ENCODE measurements around the gene P2RY6. TPM values are rescaled to one million over a fixed set of nuclear protein-coding genes. Genes with fewer than 3 reads are reported as not detected.
A peak's percentile ranks its signal among the peaks of the same experiment; 100 is the strongest.

Gene P2RY6
- total RNA-seq, 2 experiments from 2014 or later, result not detected

- ATAC-seq (ENCODE audit: poor library complexity) (no peak), DNase-seq (peak in 1 of 14 experiments; percentile 2)
- Histone ChIP-seq H3K27ac (ENCODE audit: low read depth in 1 of 2, low read length in 2 of 2) (no peak overlapping the region), H3K9me3 (ENCODE audit: control insufficient read depth in 1 of 2, insufficient read depth in 1 of 2, low read length in 2 of 2) (peaks cover 0 to 5% of the 10 kb centered on the region in 2 experiments), H3K4me1 (ENCODE audit: insufficient read depth, low read length) (no peaks in the 10 kb centered on the region), H3K27me3 (ENCODE audit: control insufficient read depth in 1 of 2, insufficient read depth in 2 of 2, low read length in 2 of 2) (peaks cover 19 to 24% of the 10 kb centered on the region in 2 experiments), H3K4me3 (ENCODE audit: low read length) (no peak overlapping the region), H3K36me3 (ENCODE audit: insufficient read depth, low read length) (no peaks in the 10 kb centered on the region)
- ChIA-PET CTCF (interaction anchor here (0.6 kb wide), 2 partner anchors 302 to 796 kb away, joined by 3 read pairs; no protein-coding TSS in a partner anchor), POLR2A (no interaction called here)
- H3K27me3 Mint-ChIP-seq, result peaks cover 42% of the 10 kb centered on the region
- intact Hi-C loops (cut with DNase I, micrococcal nuclease), result no loop called here
- no peak for TF ChIP-seq CTCF (IDR thresholded peaks at IDR 0.05)
- no peak overlapping the region for H3K27ac Mint-ChIP-seq
- no peaks in the 10 kb centered on the region for H3K4me1 Mint-ChIP-seq (ENCODE audit: low read depth)
- no peak overlapping the region for H3K4me3 Mint-ChIP-seq
- H3K36me3 Mint-ChIP-seq (ENCODE audit: low read depth), result no peaks in the 10 kb centered on the region
- no peaks in the 10 kb centered on the region for H3K9me3 Mint-ChIP-seq
These were observed 9.2 kb upstream of the P2RY6 start for GRCh38 chr11:73262851-73263495.

- POLR2A ChIA-PET, result no interaction called here
- H3K27me3 Mint-ChIP-seq, result peaks cover 45% of the 10 kb centered on the region
- H3K27me3 ChIP-seq (ENCODE audit: control insufficient read depth in 1 of 2, insufficient read depth in 2 of 2, low read length in 2 of 2), result peaks cover 19 to 24% of the 10 kb centered on the region in 2 experiments
These were observed 8.5 kb upstream of the P2RY6 start for GRCh38 chr11:73263640-73264039.

GRCh38 chr11:73265278-73265810 is 6.8 kb upstream of the P2RY6 start:
- peaks cover 19 to 24% of the 10 kb centered on the region in 2 experiments for H3K27me3 ChIP-seq (ENCODE audit: control insufficient read depth in 1 of 2, insufficient read depth in 2 of 2, low read length in 2 of 2)
- CTCF ChIA-PET, result no interaction called here

More at GRCh38 chr11:73263640-73264039, 8.5 kb upstream of the P2RY6 start:
- no peak for DNase-seq
- Mint-ChIP-seq H3K36me3 (ENCODE audit: low read depth) (no peaks in the 10 kb centered on the region), H3K4me3 (no peak overlapping the region), H3K4me1 (ENCODE audit: low read depth) (no peaks in the 10 kb centered on the region), H3K9me3 (no peaks in the 10 kb centered on the region), H3K27ac (no peak overlapping the region)
- ATAC-seq (ENCODE audit: poor library complexity), result no peak
- intact Hi-C loops (cut with DNase I, micrococcal nuclease), result no loop called here
- Histone ChIP-seq H3K27ac (ENCODE audit: low read depth in 1 of 2, low read length in 2 of 2) (no peak overlapping the region), H3K4me1 (ENCODE audit: insufficient read depth, low read length) (no peaks in the 10 kb centered on the region), H3K36me3 (ENCODE audit: insufficient read depth, low read length) (no peaks in the 10 kb centered on the region), H3K4me3 (ENCODE audit: low read length) (no peak overlapping the region), H3K9me3 (ENCODE audit: control insufficient read depth in 1 of 2, insufficient read depth in 1 of 2, low read length in 2 of 2) (peaks cover 0 to 5% of the 10 kb centered on the region in 2 experiments)
- TF ChIP-seq CTCF (IDR thresholded peaks at IDR 0.05), result no peak
- CTCF ChIA-PET, result interaction anchor here (0.6 kb wide), 2 partner anchors 301 to 796 kb away, joined by 3 read pairs; no protein-coding TSS in a partner anchor

More at GRCh38 chr11:73265278-73265810, 6.8 kb upstream of the P2RY6 start:
- Histone ChIP-seq H3K4me1 (ENCODE audit: insufficient read depth, low read length) (no peaks in the 10 kb centered on the region), H3K4me3 (ENCODE audit: low read length) (no peak overlapping the region), H3K36me3 (ENCODE audit: insufficient read depth, low read length) (no peaks in the 10 kb centered on the region), H3K9me3 (ENCODE audit: control insufficient read depth in 1 of 2, insufficient read depth in 1 of 2, low read length in 2 of 2) (peaks cover 0 to 5% of the 10 kb centered on the region in 2 experiments), H3K27ac (ENCODE audit: low read depth in 1 of 2, low read length in 2 of 2) (no peak overlapping the region)
- no peaks in the 10 kb centered on the region for H3K36me3 Mint-ChIP-seq (ENCODE audit: low read depth)
- H3K4me3 Mint-ChIP-seq, result no peak overlapping the region
- intact Hi-C loops (cut with DNase I, micrococcal nuclease), result no loop called here
- POLR2A ChIA-PET, result no interaction called here
- ATAC-seq (ENCODE audit: poor library complexity) (no peak), DNase-seq (peak in 1 of 14 experiments; percentile 5)
- no peaks in the 10 kb centered on the region for H3K4me1 Mint-ChIP-seq (ENCODE audit: low read depth)
- H3K27me3 Mint-ChIP-seq, result peaks cover 48% of the 10 kb centered on the region
- H3K9me3 Mint-ChIP-seq, result no peaks in the 10 kb centered on the region
- TF ChIP-seq CTCF (IDR thresholded peaks at IDR 0.05), result no peak
- no peak overlapping the region for H3K27ac Mint-ChIP-seq
